Karpas-422 (cell line): ENCODE data around the gene KIAA1549. TPM values are rescaled to one million over a fixed set of nuclear protein-coding genes. Genes with fewer than 3 reads are reported as not detected.

Experiments
- small RNA-seq: library from RNA; depleted of rRNA; stranded (forward); fragments of <200 nt; gene quantifications from one replicate; pipeline ENCODE3, GENCODE V24; 2014
- total RNA-seq: library from RNA; depleted of rRNA; stranded (reverse); fragments of >200 nt; shearing (Covaris generic); gene quantifications from 2 replicates; pipeline ENCODE4 v1.2.3, GENCODE V29; 2014; ENCODE audit warnings: low replicate concordance; rRNA removed

The KIAA1549 gene
- total RNA-seq, 1 experiment from 2014 or later: not detected

Small RNA genes lying within 50 kb of the gene (small RNA-seq; reads per million reads assigned to genes)
- not detected for gene RNU6-1272P

Other genes with a start within 250 kb of the KIAA1549 start
- gene TMEM213, start 183.4 kb downstream of the KIAA1549 start, total RNA-seq: not detected in 2 replicates
- gene ATP6V0A4, start 183.2 kb downstream of the KIAA1549 start, total RNA-seq: not detected in 2 replicates
- 0.25 TPM in 1 of 2 replicates, not detected in the other for gene ZC3HAV1L, start 54.7 kb upstream of the KIAA1549 start, total RNA-seq
- 44.2 and 49.2 TPM in 2 replicates for gene ZC3HAV1, start 128.3 kb upstream of the KIAA1549 start, total RNA-seq
- gene UBN2, start 249.8 kb upstream of the KIAA1549 start, total RNA-seq: 5.6 and 8.9 TPM in 2 replicates